Epithelial cell of esophagus (primary cell): ENCODE data around the gene NTM.

Source experiments
- DNase-seq: peaks from one replicate; pipeline ENCODE4 v3.0.0; 2010; ENCODE audit warnings: low read depth
- H3K4me3 ChIP-seq: 2 replicates; pipeline ENCODE4 v1.5.1; 2011; ENCODE audit warnings: mild to moderate bottlenecking, low read length, control low read depth
- CTCF ChIP-seq: IDR thresholded peaks from 2 replicates; pipeline ENCODE4 v1.5.1; 2011; ENCODE audit warnings: low read depth, mild to moderate bottlenecking, low read length, control low read depth, inconsistent platforms; ENCODE audit not compliant: insufficient read depth; ENCODE audit errors: missing control alignments

The NTM gene

GRCh38 chr11:131533149-131533548, 162.7 kb downstream of the NTM start:
- no peak for DNase-seq
- no peak for TF ChIP-seq CTCF
- H3K4me3 ChIP-seq = no peak overlapping the region

- no peak overlapping the region for H3K4me3 ChIP-seq
- TF ChIP-seq CTCF = no peak
- no peak for DNase-seq
These were observed 163.6 kb downstream of the NTM start for GRCh38 chr11:131533998-131534397.

GRCh38 chr11:131534611-131535010, 164.2 kb downstream of the NTM start:
- DNase-seq = no peak
- H3K4me3 ChIP-seq = no peak overlapping the region
- TF ChIP-seq CTCF = no peak

GRCh38 chr11:131536159-131536558, 165.7 kb downstream of the NTM start:
- no peak overlapping the region for H3K4me3 ChIP-seq
- DNase-seq = no peak
- TF ChIP-seq CTCF = no peak

- no peak for TF ChIP-seq CTCF
- no peak for DNase-seq
- H3K4me3 ChIP-seq = no peak overlapping the region
These were observed 166.8 kb downstream of the NTM start for GRCh38 chr11:131537196-131537595.

- no peak for TF ChIP-seq CTCF
- no peak for DNase-seq
- H3K4me3 ChIP-seq = no peak overlapping the region
These were observed 167.3 kb downstream of the NTM start for GRCh38 chr11:131537748-131538147.

GRCh38 chr11:131538322-131538721, 167.9 kb downstream of the NTM start:
- no peak for DNase-seq
- TF ChIP-seq CTCF = no peak
- H3K4me3 ChIP-seq = no peak overlapping the region
